Testis (tissue), 2 donors: ENCODE data around the gene YY1AP1.

ENCODE experiments used
- POLR2A ChIP-seq: fragments of 450-650 bp; IDR thresholded peaks from one replicate; pipeline ENCODE4 v1.6.1; 2017; ENCODE audit warnings: antibody characterized with exemption, mild to moderate bottlenecking, moderate library complexity
- TF ChIP-seq, protein P1 (sequence below), 3 experiments: fragments of 450-650 bp in 2 of 3; fragments of 200-600 bp in 1 of 3; sonication (generic) in 1 of 3; IDR thresholded peaks; one replicate each; pipeline ENCODE4 v1.5.1; 2016 to 2019; ENCODE audit warnings: antibody characterized with exemption in 3 of 3, mild to moderate bottlenecking in 2 of 3, moderate library complexity in 1 of 3

DNA sequence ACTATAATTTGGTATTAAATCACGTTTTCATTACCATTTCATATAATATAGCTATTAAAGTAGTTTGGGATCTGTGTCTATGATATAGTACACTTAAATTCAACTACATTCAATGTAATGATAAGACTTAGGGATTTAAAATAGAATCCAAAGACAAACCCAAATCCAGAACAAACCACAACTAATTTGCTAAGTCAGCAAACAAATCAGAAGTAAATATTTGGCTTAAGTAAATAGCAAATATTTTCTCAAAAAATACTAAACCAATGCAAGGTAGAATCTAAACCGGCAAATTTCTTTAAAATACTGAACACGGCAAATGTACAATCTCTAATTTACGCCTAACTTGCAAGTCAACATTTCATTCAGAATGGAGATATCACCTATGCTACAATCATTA, 16.8 kb downstream of the YY1AP1 start:
- TF ChIP-seq, protein P1, sequence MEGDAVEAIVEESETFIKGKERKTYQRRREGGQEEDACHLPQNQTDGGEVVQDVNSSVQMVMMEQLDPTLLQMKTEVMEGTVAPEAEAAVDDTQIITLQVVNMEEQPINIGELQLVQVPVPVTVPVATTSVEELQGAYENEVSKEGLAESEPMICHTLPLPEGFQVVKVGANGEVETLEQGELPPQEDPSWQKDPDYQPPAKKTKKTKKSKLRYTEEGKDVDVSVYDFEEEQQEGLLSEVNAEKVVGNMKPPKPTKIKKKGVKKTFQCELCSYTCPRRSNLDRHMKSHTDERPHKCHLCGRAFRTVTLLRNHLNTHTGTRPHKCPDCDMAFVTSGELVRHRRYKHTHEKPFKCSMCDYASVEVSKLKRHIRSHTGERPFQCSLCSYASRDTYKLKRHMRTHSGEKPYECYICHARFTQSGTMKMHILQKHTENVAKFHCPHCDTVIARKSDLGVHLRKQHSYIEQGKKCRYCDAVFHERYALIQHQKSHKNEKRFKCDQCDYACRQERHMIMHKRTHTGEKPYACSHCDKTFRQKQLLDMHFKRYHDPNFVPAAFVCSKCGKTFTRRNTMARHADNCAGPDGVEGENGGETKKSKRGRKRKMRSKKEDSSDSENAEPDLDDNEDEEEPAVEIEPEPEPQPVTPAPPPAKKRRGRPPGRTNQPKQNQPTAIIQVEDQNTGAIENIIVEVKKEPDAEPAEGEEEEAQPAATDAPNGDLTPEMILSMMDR (IDR thresholded peaks at IDR 0.05), result no peak
- TF ChIP-seq POLR2A, result no peak
